ENCODE data around the gene TRMT1.
A peak's percentile ranks its signal among the peaks of the same experiment; 100 is the strongest.

Gene TRMT1

GRCh38 chr19:13160557-13160956 lies 44.0 kb upstream of the TRMT1 start:
- H3K4me3 ChIP-seq (ENCODE audit: control insufficient read depth, low read depth, low read length) = no peak overlapping the region
- no peak for DNase-seq (ENCODE audit: low read depth)
- TF ChIP-seq CTCF (IDR thresholded peaks at IDR 0.05; ENCODE audit: control insufficient read depth, insufficient read depth, low read depth, low read length, missing control alignments) = no peak

GRCh38 chr19:13159713-13160112 lies 43.2 kb upstream of the TRMT1 start:
- no peak overlapping the region for H3K4me3 ChIP-seq (ENCODE audit: control insufficient read depth, low read depth, low read length)
- no peak for TF ChIP-seq CTCF (IDR thresholded peaks at IDR 0.05; ENCODE audit: control insufficient read depth, insufficient read depth, low read depth, low read length, missing control alignments)
- no peak for DNase-seq (ENCODE audit: low read depth)

- TF ChIP-seq CTCF (IDR thresholded peaks at IDR 0.05; ENCODE audit: control insufficient read depth, insufficient read depth, low read depth, low read length, missing control alignments) = no peak
- H3K4me3 ChIP-seq (ENCODE audit: control insufficient read depth, low read depth, low read length) = peak overlapping the region; percentile 63
- no peak for DNase-seq (ENCODE audit: low read depth)
Measured at GRCh38 chr19:13155472-13156359, 39.2 kb upstream of the TRMT1 start.

GRCh38 chr19:13154911-13155471 lies 38.5 kb upstream of the TRMT1 start:
- H3K4me3 ChIP-seq (ENCODE audit: control insufficient read depth, low read depth, low read length) = peak overlapping the region; percentile 63
- peak; percentile 16 for TF ChIP-seq CTCF (IDR thresholded peaks at IDR 0.05; ENCODE audit: control insufficient read depth, insufficient read depth, low read depth, low read length, missing control alignments)
- no peak for DNase-seq (ENCODE audit: low read depth)

- H3K4me3 ChIP-seq (ENCODE audit: control insufficient read depth, low read depth, low read length) = peak overlapping the region; percentile 63
- TF ChIP-seq CTCF (IDR thresholded peaks at IDR 0.05; ENCODE audit: control insufficient read depth, insufficient read depth, low read depth, low read length, missing control alignments) = no peak
- peak; percentile 86 for DNase-seq (ENCODE audit: low read depth)
Measured at GRCh38 chr19:13154241-13154778, 37.8 kb upstream of the TRMT1 start.

- no peak for DNase-seq (ENCODE audit: low read depth)
- peak; percentile 11 for TF ChIP-seq CTCF (IDR thresholded peaks at IDR 0.05; ENCODE audit: control insufficient read depth, insufficient read depth, low read depth, low read length, missing control alignments)
- H3K4me3 ChIP-seq (ENCODE audit: control insufficient read depth, low read depth, low read length) = peak overlapping the region; percentile 63
Measured at GRCh38 chr19:13153569-13154240, 37.2 kb upstream of the TRMT1 start.
